HEK293T (cell line): ENCODE results near the gene ZNF653.

Source experiments
- CTCF ChIA-PET: fragments of 350-600 bp; formaldehyde crosslinking; extraction: SDS; loops from one replicate; lab custom pipeline; 2021; ENCODE audit warnings: antibody characterized with exemption, inconsistent platforms; lab: Yijun Ruan, JAX
- POLR2A ChIA-PET: fragments of 350-600 bp; formaldehyde crosslinking; extraction: SDS; loops from one replicate; lab custom pipeline; 2020; ENCODE audit warnings: antibody characterized with exemption, inconsistent platforms; lab: Yijun Ruan, JAX
- DNase-seq: peaks from one replicate; pipeline ENCODE4 v3.0.0; 2012; ENCODE audit warnings: mixed read lengths; ENCODE audit errors: extremely low spot score
- ARNT ChIP-seq: fragments of 450-650 bp; IDR thresholded peaks from 2 replicates; pipeline ENCODE4 v1.6.1; 2017; ENCODE audit warnings: mild to moderate bottlenecking
- BHLHE40 ChIP-seq: fragments of 450-650 bp; IDR thresholded peaks from 2 replicates; pipeline ENCODE4 v1.6.1; 2016; ENCODE audit warnings: mild to moderate bottlenecking, moderate library complexity, borderline replicate concordance
- CTBP1 ChIP-seq: fragments of 450-650 bp; IDR thresholded peaks from 2 replicates; pipeline ENCODE4 v1.6.1; 2016; ENCODE audit warnings: borderline replicate concordance
- ELF4 ChIP-seq: fragments of 450-650 bp; IDR thresholded peaks from 2 replicates; pipeline ENCODE4 v1.6.1; 2017; ENCODE audit warnings: antibody characterized with exemption
- FOXA1 ChIP-seq: fragments of 450-650 bp; IDR thresholded peaks from 2 replicates; pipeline ENCODE4 v1.6.1; 2016; ENCODE audit warnings: mild to moderate bottlenecking
- FOXK2 ChIP-seq: fragments of 450-650 bp; IDR thresholded peaks from 2 replicates; pipeline ENCODE4 v1.6.1; 2016; ENCODE audit warnings: mild to moderate bottlenecking
- FOXM1 ChIP-seq: fragments of 450-650 bp; IDR thresholded peaks from 2 replicates; pipeline ENCODE4 v1.6.1; 2017; ENCODE audit warnings: mild to moderate bottlenecking, borderline replicate concordance
- HDGF ChIP-seq: fragments of 450-650 bp; IDR thresholded peaks from 2 replicates; pipeline ENCODE4 v1.6.1; 2017; ENCODE audit warnings: antibody characterized with exemption, borderline replicate concordance
- L3MBTL2 ChIP-seq: fragments of 450-650 bp; conservative IDR thresholded peaks from 2 replicates; pipeline ENCODE4 v1.6.1; 2016; ENCODE audit warnings: mild to moderate bottlenecking
- LEF1 ChIP-seq: fragments of 450-650 bp; IDR thresholded peaks from 2 replicates; pipeline ENCODE4 v1.6.1; 2017; ENCODE audit warnings: mild to moderate bottlenecking, borderline replicate concordance
- NFRKB ChIP-seq: fragments of 450-650 bp; IDR thresholded peaks from 2 replicates; pipeline ENCODE4 v1.6.1; 2016; ENCODE audit warnings: mild to moderate bottlenecking, moderate library complexity
- PKNOX1 ChIP-seq: fragments of 450-650 bp; IDR thresholded peaks from 2 replicates; pipeline ENCODE4 v1.6.1; 2016
- SP1 ChIP-seq: fragments of 450-650 bp; IDR thresholded peaks from 2 replicates; pipeline ENCODE4 v1.6.1; 2017
- SUZ12 ChIP-seq: fragments of 450-650 bp; IDR thresholded peaks from 2 replicates; pipeline ENCODE4 v1.6.1; 2016; ENCODE audit warnings: mild to moderate bottlenecking
- TARDBP ChIP-seq: fragments of 450-650 bp; IDR thresholded peaks from 2 replicates; pipeline ENCODE4 v1.6.1; 2016
- ZNF384 ChIP-seq: fragments of 450-650 bp; IDR thresholded peaks from 2 replicates; pipeline ENCODE4 v1.6.1; 2016

ZNF653 gene

GRCh38 chr19:11494634-11495285, 10.9 kb downstream of the ZNF653 start:
- POLR2A ChIA-PET: no interaction called here
- CTCF ChIA-PET: interaction anchor here (1.6 kb wide), 1 partner anchor 12 kb away, joined by 5 read pairs; no protein-coding TSS in a partner anchor
- DNase-seq: no peak
- no peak for TF ChIP-seq CTBP1
- no peak for TF ChIP-seq LEF1
- no peak for TF ChIP-seq FOXA1
- no peak for TF ChIP-seq BHLHE40
- no peak for TF ChIP-seq FOXK2
- TF ChIP-seq NFRKB: no peak
- no peak for TF ChIP-seq FOXM1
- TF ChIP-seq PKNOX1: no peak
- TF ChIP-seq SP1: no peak
- no peak for TF ChIP-seq TARDBP
- no peak for TF ChIP-seq ARNT
- TF ChIP-seq L3MBTL2: no peak
- no peak for TF ChIP-seq ELF4
- no peak for TF ChIP-seq ZNF384
- TF ChIP-seq SUZ12: no peak

GRCh38 chr19:11489378-11489777, 16.3 kb downstream of the ZNF653 start:
- ChIA-PET POLR2A (no interaction called here), CTCF (no interaction called here)
- TF ChIP-seq L3MBTL2 (no peak), HDGF (no peak), FOXA1 (no peak), ZNF384 (no peak), CTBP1 (no peak), FOXM1 (no peak), NFRKB (no peak), PKNOX1 (no peak), ARNT (no peak), TARDBP (no peak), SUZ12 (no peak), BHLHE40 (no peak), FOXK2 (no peak), SP1 (no peak), LEF1 (no peak), ELF4 (no peak)
- DNase-seq: no peak

- CTCF ChIA-PET: interaction anchor here (0.6 kb wide), 1 partner anchor 70 kb away, joined by 7 read pairs; no protein-coding TSS in a partner anchor
- POLR2A ChIA-PET: no interaction called here
- TF ChIP-seq HDGF (no peak), LEF1 (no peak), SP1 (no peak), NFRKB (no peak), FOXM1 (no peak), L3MBTL2 (no peak), ZNF384 (no peak), FOXK2 (no peak), ARNT (no peak)
- DNase-seq: no peak
Observed at GRCh38 chr19:11486661-11487503, 18.8 kb downstream of the ZNF653 start.

GRCh38 chr19:11485245-11485837, 20.3 kb downstream of the ZNF653 start:
- ChIA-PET POLR2A (no interaction called here), CTCF (interaction anchor here (0.7 to 0.8 kb wide), 2 partner anchors 102 to 136 kb away, joined by 3 read pairs; no protein-coding TSS in a partner anchor)
- DNase-seq: no peak
- TF ChIP-seq NFRKB (no peak), BHLHE40 (no peak), ZNF384 (no peak), LEF1 (no peak), L3MBTL2 (no peak), PKNOX1 (no peak), TARDBP (no peak), FOXA1 (no peak), HDGF (no peak), ELF4 (no peak), SP1 (no peak), CTBP1 (no peak), SUZ12 (no peak)

GRCh38 chr19:11483366-11484111, 22.1 kb downstream of the ZNF653 start:
- no peak for TF ChIP-seq L3MBTL2
- TF ChIP-seq BHLHE40: no peak
- no peak for TF ChIP-seq ELF4
- no peak for TF ChIP-seq SP1
- TF ChIP-seq ARNT: no peak
- TF ChIP-seq ZNF384: no peak
- no peak for TF ChIP-seq FOXK2
- TF ChIP-seq HDGF: no peak
- TF ChIP-seq SUZ12: no peak
- TF ChIP-seq FOXA1: no peak
- TF ChIP-seq TARDBP: no peak
- no peak for TF ChIP-seq NFRKB
- TF ChIP-seq PKNOX1: no peak
- no peak for TF ChIP-seq CTBP1
- TF ChIP-seq LEF1: no peak
- no peak for TF ChIP-seq FOXM1

More at GRCh38 chr19:11483366-11484111, 22.1 kb downstream of the ZNF653 start:
- CTCF ChIA-PET: interaction anchor here (0.5 to 3.0 kb wide), 6 partner anchors 10 to 190 kb away, joined by 3 to 14 read pairs (median 7); no protein-coding TSS in a partner anchor
- POLR2A ChIA-PET: interaction anchor here (1.0 kb wide), 1 partner anchor 139 kb away, joined by 3 read pairs; no protein-coding TSS in a partner anchor
- no peak for DNase-seq
